ENCODE measurements around the gene DSCAML1.

DSCAML1 gene

GRCh38 chr11:117604336-117604995 is 192.6 kb downstream of the DSCAML1 start:
- peak; percentile 74 for DNase-seq

- DNase-seq, result peak; percentile 51
Observed at GRCh38 chr11:117603932-117604331, 193.1 kb downstream of the DSCAML1 start.

GRCh38 chr11:117601006-117601708 is 195.9 kb downstream of the DSCAML1 start:
- DNase-seq, result no peak

- DNase-seq, result no peak
Observed at GRCh38 chr11:117600234-117600783, 196.7 kb downstream of the DSCAML1 start.

GRCh38 chr11:117597071-117597470 is 199.9 kb downstream of the DSCAML1 start:
- DNase-seq, result no peak

GRCh38 chr11:117595440-117595839 is 201.6 kb downstream of the DSCAML1 start:
- no peak for DNase-seq

GRCh38 chr11:117594721-117595120 is 202.3 kb downstream of the DSCAML1 start:
- no peak for DNase-seq

GRCh38 chr11:117593065-117593464 is 204.0 kb downstream of the DSCAML1 start:
- no peak for DNase-seq

- DNase-seq, result no peak
Observed at GRCh38 chr11:117591316-117592039, 205.5 kb downstream of the DSCAML1 start.

- no peak for DNase-seq
Observed at GRCh38 chr11:117589063-117589462, 208.0 kb downstream of the DSCAML1 start.

GRCh38 chr11:117588166-117588810 is 208.7 kb downstream of the DSCAML1 start:
- DNase-seq, result no peak

GRCh38 chr11:117587416-117587815 is 209.6 kb downstream of the DSCAML1 start:
- DNase-seq, result no peak

- no peak for DNase-seq
Observed at GRCh38 chr11:117586392-117586791, 210.6 kb downstream of the DSCAML1 start.

GRCh38 chr11:117585631-117586030 is 211.4 kb downstream of the DSCAML1 start:
- DNase-seq, result no peak

- no peak for DNase-seq
Observed at GRCh38 chr11:117584056-117584830, 212.8 kb downstream of the DSCAML1 start.

GRCh38 chr11:117583063-117583801 is 213.8 kb downstream of the DSCAML1 start:
- peak; percentile 30 for DNase-seq

- DNase-seq, result peak; percentile 32
Observed at GRCh38 chr11:117582433-117582832, 214.6 kb downstream of the DSCAML1 start.

GRCh38 chr11:117580866-117581265 is 216.2 kb downstream of the DSCAML1 start:
- DNase-seq, result no peak

- no peak for DNase-seq
Observed at GRCh38 chr11:117579161-117579560, 217.9 kb downstream of the DSCAML1 start.

- DNase-seq, result no peak
Observed at GRCh38 chr11:117575856-117576255, 221.2 kb downstream of the DSCAML1 start.

GRCh38 chr11:117574551-117574950 is 222.5 kb downstream of the DSCAML1 start:
- no peak for DNase-seq
